Skin of body (tissue), 3 donors: ENCODE data around the gene C9orf85. TPM values are rescaled to one million over a fixed set of nuclear protein-coding genes. Genes with fewer than 3 reads are reported as not detected.
"Not testable (repeated sequence)": the region's sequence is repeated elsewhere in the genome, so short reads cannot be mapped to it uniquely, and the experiment has no call there.

Source experiments
- DNase-seq: peaks from one replicate; lab custom pipeline; 2025; lab: John Stamatoyannopoulos, UW
- small RNA-seq: library from RNA; depleted of rRNA; stranded (forward); fragments of <200 nt; gene quantifications from one replicate; pipeline ENCODE3, GENCODE V24; 2014; ENCODE audit warnings: low replicate concordance
- total RNA-seq: library from RNA; depleted of rRNA; stranded (reverse); fragments of >200 nt; gene quantifications from one replicate; pipeline ENCODE4 v1.2.3, GENCODE V29; 2014

C9orf85 gene
- total RNA-seq, 1 donor from 2014 or later, result 16.1 TPM

DNA sequence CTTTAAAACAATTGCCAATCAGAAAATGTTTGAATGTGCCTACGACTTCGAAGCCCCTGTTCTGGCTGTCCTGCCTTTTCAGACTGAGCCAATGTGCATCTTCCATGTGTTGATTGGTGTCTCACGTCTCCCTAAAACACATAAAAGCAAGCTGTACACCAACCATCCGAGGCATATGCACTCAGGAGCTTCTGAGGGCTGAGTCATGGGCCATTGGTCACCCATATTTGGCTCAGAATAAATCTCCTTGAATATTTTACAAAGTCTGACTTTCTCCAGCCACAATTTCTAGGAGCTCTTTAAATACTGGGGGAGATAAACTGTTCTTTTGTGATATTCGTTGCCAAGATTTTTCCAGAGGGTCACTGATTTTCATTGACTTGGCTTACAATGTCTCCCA is 95.1 kb downstream of the C9orf85 start:
- no peak for DNase-seq

DNA sequence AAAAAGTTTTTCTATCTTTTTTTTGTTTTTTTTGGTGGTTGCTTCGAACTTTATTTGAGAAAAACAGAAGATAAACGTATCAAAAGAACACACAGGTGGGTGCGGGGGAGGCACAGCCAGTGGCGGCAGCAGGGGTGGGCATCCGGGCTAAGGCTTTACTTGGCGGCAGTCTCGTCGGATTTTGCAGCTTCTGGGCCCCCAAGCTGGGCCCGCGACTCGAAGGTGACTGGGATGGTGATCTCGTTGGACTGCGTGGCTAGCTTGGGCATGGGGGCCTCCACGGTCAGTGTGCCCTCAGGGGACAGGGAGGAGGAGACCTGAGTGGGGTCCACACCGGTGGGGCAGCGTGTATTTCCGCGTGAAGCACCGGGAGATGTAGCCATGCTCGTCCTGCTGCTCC is 96.3 kb downstream of the C9orf85 start:
- DNase-seq, result not testable (repeated sequence)

DNA sequence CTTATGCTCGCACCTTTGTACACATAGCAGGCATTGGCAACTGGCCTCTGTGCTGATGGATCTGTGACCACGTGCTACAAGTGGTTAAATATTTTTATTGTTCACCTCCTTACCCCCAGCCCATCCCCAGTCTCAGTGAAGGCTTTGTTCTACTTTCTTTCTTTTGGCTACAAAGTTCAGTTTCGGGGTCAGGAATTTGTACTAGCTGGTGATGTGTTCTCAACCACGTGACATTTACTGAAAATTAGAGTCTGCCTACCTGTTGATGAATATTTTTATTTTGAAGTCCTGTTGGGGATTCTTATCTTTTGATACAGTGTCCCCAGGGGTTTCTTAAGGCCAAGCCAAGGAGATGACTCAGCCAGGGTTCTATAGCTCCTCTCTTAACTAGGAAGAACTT is 101.2 kb downstream of the C9orf85 start:
- no peak for DNase-seq

DNA sequence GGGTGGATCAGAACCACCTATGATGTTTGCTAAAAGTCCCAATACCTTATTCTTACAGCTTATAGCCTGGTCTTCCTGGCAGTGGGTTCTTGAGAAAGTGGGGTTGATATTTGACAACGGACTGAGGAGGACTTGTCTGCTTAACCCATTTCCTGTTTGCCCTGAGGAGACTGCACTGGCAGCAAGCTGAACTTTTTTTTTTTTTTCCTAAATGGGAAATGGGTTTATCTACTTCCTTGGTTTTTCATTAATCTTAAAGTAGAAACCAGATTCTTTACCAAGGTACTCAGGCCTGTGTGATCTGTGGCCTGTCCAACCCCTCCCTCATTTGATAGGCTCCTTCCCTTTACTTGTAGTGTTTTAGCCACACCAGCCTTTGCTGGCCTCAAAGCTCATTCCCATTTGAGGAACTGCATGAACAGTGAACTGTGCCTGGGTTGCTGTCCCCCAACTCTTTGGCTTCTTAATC is 101.9 kb downstream of the C9orf85 start:
- DNase-seq, result no peak

DNA sequence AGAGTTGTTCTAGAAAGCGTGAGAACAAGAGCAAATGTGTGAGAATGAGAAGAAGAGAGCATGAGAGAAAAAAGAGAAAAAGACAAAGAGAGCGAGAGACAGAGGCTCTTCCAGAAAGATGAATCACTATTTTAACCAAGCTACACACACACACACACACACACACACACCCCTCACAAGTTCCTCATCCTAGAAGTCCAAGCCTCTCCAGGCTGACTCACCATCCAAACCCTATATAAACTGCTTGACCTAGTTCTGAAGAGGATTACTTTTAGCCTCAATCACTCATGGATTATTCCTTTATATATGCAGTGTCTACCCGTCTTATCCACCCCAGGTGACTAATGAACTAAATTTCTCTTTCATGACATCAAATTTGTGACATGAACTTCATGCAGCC is 111.4 kb downstream of the C9orf85 start:
- DNase-seq, result no peak

Small RNA genes within 50 kb of the gene (small RNA-seq; reads per million reads assigned to genes)
- gene HSPB1P1 (not detected), gene RF00019 (not detected)

Other genes with a start within 250 kb of the C9orf85 start
- 61.2 TPM for gene CEMIP2, start 143.1 kb upstream of the C9orf85 start, total RNA-seq
- gene ABHD17B, start 446 bp upstream of the C9orf85 start, total RNA-seq, result 24.5 TPM
- not detected for gene C9orf57, start 149.0 kb downstream of the C9orf85 start, total RNA-seq
- gene GDA, start 237.8 kb downstream of the C9orf85 start, total RNA-seq, result 1.5 TPM